ENCODE results near the gene LRFN5.

The LRFN5 gene

GRCh38 chr14:41773536-41774279 is 167.0 kb downstream of the LRFN5 start:
- DNase-seq (ENCODE audit: low read depth): no peak

DNA sequence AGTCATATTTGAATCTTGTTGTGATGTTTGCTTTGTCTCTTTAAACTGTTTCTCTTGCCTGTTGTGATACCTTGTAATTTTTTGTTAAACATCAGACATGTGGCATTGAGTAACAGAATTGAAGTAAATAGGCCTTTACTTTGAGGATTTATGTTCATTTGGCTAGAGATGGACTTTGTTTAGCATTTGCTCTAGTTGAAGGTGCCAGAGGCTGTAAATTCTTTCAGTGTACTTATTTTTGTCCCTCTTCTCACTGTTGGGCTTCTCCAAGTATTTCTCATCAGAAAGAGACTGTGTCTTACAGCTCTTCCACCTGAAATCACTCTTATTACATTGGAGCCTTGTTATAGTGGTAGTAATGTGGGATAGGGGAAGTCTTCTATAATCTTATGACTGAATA is 175.8 kb downstream of the LRFN5 start:
- DNase-seq (ENCODE audit: low read depth): no peak

GRCh38 chr14:41783403-41783802 is 176.7 kb downstream of the LRFN5 start:
- DNase-seq (ENCODE audit: low read depth): no peak

- no peak for DNase-seq (ENCODE audit: low read depth)
Measured at GRCh38 chr14:41785696-41786095, 179.0 kb downstream of the LRFN5 start.

DNA sequence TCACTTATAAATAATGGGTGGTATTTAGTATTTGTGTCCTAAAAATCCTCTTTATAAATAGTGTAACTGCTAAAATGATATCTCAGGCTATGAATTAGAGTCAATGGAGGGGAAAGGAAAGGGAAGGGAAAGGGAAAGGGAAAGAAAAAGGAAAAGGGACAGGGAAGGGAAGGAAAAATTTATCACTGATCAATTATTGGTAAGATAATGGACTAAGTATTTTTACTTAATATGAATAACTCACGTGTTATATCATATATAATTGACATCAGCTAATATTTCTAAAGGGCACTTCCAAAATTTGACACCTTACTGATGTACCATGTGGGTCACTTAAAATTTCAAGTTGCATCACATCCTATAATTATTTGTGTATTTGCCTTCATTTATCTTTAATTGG is 193.1 kb downstream of the LRFN5 start:
- DNase-seq (ENCODE audit: low read depth): no peak

DNA sequence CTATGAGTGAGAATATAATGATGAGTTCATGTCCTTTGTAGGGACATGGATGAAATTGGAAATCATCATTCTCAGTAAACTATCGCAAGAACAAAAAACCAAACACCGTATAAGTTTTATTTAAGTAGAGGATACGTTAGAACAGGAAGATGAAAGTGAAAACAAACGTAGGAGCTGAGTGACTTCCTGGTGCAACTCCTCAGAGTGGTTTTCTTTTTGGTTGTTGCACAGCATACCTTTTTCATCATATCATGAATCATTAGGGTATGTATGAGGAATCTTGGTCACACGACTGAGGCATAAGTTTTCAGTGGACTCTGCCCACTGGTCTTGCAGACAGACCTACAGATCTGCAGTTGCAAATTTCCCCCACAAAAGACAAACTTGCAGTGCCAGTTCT is 199.0 kb downstream of the LRFN5 start:
- no peak for DNase-seq (ENCODE audit: low read depth)

- no peak for DNase-seq (ENCODE audit: low read depth)
Measured at GRCh38 chr14:41806366-41806975, 199.8 kb downstream of the LRFN5 start.

GRCh38 chr14:41810362-41810761 is 203.7 kb downstream of the LRFN5 start:
- no peak for DNase-seq (ENCODE audit: low read depth)

GRCh38 chr14:41817626-41818025 is 210.9 kb downstream of the LRFN5 start:
- DNase-seq (ENCODE audit: low read depth): no peak

- DNase-seq (ENCODE audit: low read depth): no peak
Measured at GRCh38 chr14:41824441-41824840, 217.8 kb downstream of the LRFN5 start.

- no peak for DNase-seq (ENCODE audit: low read depth)
Measured at GRCh38 chr14:41825622-41826021, 218.9 kb downstream of the LRFN5 start.

DNA sequence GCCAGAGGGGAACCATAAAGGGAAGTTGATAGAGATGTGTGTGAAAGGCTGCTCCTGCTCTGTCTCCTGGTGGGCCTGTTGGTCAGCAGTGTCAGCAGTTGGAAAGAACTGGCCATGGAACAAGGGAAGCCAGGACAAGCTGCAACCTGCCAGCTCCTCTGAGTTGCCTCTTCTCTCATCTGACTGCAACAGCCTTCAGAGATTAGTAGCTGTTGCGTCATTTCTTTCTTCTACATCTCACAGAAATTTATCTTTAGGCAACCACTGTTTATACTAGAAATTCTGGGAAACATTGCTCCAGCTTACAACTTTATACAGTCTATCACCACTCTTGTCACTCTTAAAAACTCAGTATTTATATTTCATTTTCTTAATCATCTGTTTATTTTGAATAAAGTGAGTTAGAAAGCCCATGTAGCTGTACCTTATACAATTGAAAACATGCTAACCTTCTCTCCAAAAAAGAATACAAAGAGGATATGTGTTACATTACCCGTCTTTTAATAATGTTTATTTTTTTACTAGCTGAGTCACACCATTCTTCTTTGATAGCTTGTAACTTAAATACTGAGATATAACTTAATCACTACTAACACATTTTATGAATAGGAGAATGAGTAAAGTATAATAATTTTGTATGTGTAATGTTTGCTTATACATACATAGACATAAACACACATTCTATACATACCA is 224.2 kb downstream of the LRFN5 start:
- DNase-seq (ENCODE audit: low read depth): no peak

GRCh38 chr14:41839661-41840060 is 233.0 kb downstream of the LRFN5 start:
- no peak for DNase-seq (ENCODE audit: low read depth)

DNA sequence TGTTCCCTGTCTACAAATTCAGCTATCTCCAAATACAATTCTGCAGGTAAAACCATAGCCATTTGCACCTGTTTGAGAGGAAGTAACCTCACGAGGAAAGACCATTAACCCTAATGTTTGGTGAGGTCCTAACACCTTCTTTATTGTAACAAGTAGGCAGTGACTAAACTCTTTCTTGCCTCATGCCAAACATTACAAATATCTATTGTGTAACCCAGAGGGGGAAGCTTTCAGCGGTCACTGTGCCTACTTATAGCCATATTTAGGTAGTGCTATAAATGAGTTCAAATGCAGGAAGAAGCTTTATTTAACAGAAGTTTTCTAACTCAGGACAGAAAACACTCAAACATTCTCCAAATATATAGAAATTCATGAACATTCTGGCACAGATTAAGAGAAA is 252.7 kb downstream of the LRFN5 start:
- no peak for DNase-seq (ENCODE audit: low read depth)

DNA sequence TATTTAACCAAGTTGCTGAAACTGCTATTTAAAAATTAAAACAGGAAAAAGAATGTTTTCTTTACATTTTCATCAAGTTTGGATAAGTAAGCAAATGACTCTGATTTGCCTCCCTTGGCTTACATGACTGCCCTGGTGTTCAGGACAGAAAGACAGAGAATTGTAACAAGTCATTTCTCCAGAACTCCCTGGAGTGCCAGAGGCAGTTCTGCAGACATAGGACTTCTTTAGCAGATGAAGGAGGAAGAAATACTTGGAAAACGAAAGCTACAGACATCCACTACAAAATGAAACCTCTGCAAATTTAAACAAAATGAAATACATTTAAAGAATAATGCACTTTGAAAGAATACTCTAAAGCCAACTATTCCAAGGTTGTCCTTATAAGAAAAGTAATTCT is 253.9 kb downstream of the LRFN5 start:
- DNase-seq (ENCODE audit: low read depth): no peak

DNA sequence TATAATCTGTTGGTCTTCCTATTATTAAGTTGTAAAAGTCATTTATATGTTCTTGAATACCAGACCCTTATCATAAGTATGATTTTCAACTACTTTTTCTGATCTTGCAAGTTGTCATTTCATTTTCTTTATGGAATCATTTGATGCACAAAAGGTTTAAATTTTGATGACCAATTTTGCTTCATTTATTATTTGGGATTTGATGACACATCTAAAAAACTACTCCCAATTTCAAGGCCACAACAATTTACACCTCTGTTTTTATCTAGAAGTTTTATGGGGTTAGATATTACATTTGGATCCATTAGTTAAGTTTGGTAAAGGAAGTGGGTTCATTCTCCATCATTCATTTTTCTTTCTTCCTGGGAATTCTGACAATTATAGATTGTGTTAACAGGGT is 259.2 kb downstream of the LRFN5 start:
- no peak for DNase-seq (ENCODE audit: low read depth)

- DNase-seq (ENCODE audit: low read depth): no peak
Measured at GRCh38 chr14:41868396-41868795, 261.7 kb downstream of the LRFN5 start.

DNA sequence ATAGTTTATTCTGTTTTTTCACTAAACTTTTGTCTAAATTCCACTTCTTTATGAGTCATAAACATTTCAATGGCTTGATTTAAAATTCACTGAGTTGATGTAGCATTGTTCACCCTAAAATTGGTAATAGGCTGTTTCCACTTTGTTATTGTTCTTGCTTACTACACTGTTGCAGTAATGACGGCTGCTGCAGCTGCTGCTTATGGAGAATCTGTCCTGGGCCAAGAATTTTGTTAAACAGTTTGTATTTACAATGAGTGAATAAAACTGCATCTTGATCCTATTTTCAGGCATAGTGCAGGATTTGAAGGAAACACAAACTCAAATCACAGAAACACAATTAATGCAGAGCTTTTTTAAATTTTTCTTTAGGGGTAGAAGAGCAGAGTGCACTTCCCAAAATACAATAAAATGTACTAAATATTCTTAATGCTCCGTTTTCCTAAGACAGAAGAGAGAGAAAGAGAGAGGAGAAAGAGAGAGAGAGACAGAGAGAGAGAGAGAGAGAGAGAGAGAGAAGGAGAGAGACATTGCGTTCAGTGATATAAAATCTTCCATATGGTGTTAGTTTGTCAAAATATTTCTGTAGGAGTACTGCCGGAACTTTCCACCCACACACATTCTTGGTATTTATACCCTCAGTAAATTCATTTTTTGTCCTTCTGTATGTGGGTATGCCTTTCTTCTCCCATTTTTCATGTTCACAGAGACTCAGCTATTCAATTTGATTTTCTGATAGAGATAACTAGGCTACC is 266.4 kb downstream of the LRFN5 start:
- no peak for DNase-seq (ENCODE audit: low read depth)

DNA sequence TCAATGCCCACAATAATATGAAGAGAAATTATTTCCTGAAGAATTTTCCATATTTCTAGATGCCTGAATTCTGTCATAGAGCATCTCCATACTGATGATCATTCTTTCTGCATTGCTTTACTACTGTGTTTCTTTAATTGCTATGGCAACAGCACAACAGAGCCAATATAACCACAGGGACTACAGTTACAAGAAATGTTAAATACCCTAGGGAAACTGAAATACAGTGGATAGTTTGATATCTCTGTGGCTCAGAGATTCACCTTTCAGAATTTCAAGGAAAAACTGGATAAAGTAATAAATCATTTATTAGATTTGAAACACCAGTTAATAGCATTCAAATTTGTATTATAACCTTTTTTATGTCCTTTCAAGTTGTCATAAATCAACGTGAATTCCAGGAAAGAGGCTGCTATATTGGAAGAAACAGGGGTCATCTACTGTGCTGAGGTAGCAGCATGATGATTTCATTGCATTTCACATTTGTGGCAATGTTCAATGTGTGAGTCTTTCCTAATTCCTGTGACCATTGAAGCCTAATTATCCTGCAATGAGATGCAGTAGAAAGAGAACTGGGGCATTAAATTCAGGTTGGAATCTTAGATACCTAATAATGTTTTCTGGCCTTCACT is 267.1 kb downstream of the LRFN5 start:
- no peak for DNase-seq (ENCODE audit: low read depth)

- DNase-seq (ENCODE audit: low read depth): no peak
Measured at GRCh38 chr14:41875116-41875515, 268.4 kb downstream of the LRFN5 start.

GRCh38 chr14:41878321-41878720 is 271.6 kb downstream of the LRFN5 start:
- DNase-seq (ENCODE audit: low read depth): no peak

DNA sequence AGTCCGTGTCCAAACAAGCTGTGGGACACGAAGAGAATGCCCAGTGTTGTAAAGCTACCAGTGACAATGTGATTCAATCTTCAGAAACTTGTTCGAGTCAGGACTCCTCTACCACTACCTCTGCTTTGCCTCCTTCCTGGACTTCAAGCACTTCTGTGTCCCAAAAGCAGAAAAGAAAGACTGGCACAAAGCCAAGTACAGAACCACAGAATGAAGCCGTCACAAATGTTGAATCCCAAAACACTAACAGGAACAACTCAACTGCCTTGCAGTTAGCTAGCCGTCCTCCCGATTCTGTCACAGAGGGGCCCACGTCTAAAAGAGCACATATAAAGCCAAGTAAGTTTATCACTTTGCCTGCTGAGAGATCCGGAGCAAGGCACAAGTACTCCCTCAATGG is 284.9 kb downstream of the LRFN5 start:
- no peak for DNase-seq (ENCODE audit: low read depth)
